ENCODE results near the gene RNF213.
"Not testable (repeated sequence)": the region's sequence is repeated elsewhere in the genome, so short reads cannot be mapped to it uniquely, and the experiment has no call there.

RNF213 gene

GRCh38 chr17:80297996-80298560, 37.4 kb downstream of the RNF213 start:
- DNase-seq = no peak

DNA sequence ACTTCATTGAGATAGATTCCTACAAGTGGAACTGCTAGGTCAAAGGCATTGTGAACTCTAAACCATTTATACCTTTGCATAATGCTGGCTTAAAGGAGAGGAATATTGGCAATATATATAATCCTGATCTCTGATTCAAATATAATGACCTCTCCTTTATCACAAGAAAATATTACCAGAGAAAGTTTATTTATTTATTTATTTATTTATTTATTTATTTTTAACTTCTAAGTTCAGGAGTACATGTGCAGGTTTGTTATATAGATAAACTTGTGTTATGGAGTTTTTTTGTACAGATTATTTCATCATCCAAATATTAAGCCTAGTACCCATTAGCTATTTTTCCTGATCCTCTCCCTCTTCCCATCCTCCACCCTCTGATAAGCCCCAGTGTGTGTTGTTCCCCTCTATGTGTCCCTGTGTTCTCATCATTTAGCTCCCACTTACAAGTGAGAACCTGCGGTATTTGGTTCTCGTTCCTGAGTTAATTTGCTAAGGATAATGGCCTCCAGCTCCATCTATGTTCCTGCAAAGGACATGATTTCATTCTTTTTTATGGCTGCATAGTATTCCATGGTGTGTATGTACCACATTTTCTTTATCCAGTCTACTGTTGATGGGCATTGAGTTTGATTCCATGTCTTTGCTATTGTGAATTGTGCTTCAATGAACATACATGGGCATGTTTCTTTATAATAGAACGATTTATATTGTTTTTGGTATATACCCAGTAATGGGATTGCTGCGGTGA, 38.9 kb downstream of the RNF213 start:
- DNase-seq = not testable (repeated sequence)

DNA sequence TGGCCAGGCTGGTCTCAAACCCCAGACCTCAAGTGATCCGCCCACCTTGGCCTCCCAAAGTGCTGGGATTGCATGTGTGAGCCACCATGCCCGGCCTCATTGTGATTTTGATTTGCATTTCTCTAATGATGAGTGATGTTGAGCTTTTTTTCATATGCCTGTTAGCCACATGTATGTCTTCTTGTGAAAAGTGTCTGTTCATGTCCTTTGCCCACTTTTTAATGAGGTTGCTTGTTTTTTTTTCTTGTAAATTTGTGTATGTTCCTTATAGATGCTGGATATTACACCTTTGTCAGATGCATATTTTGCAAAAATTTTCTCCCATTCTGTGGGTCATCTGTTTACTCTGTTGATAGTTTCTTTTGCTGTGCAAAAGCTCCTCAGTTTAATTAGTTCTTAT, 40.1 kb downstream of the RNF213 start:
- DNase-seq = not testable (repeated sequence)

DNA sequence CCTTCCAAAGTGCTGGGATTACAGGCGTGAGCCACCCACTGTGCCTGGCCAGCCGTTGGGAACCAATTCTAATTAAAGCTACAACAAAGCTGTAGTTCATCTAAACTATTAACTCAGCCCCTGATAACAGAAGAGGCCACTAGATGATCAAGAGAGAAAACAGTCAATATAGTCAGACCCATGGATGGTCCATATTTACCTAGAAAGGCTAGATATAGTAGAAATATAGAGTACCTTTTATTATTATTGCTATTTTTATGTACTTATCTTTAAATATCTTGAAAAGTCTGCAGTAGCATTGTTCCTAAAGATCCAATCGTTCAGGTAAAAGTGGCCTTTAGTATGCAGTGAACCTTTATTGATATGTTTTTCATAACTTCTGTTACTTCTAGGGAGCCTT, 43.2 kb downstream of the RNF213 start:
- no peak for DNase-seq

- DNase-seq = no peak
These were observed 47.5 kb downstream of the RNF213 start for GRCh38 chr17:80307994-80308691.

- DNase-seq = no peak
These were observed 48.3 kb downstream of the RNF213 start for GRCh38 chr17:80308692-80309517.

DNA sequence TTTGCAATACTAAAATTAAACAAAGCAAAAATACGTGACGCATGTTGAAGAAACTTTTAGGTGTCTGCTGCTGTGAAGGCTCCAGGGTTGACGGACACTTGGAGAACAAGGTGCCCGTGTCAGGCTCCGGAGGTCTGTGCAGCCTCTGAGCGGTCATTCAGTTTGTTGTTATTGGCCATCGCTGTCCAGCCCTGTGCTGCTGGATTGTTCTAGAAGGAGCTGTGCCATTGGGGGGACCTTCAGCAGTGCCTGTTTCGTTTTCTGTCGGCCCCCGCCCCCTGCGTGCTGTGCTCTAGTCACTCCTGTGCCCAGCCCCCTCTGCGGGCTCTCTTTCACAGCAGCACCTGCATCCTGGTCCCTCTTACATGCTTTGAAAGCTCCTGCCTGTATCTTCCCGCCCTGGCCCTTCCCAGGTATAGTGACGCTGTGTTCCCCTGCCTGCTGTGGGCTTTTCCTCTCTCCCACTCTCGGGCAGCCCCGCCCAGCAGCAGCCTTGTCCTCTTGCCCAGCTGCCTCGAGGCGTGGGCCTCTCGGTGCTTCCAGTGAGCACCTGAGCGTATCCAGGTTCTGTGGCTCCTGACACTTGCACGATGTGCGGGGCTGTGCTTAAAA, 50.7 kb downstream of the RNF213 start:
- DNase-seq = no peak

GRCh38 chr17:80312621-80313135, 52.0 kb downstream of the RNF213 start:
- no peak for DNase-seq

DNA sequence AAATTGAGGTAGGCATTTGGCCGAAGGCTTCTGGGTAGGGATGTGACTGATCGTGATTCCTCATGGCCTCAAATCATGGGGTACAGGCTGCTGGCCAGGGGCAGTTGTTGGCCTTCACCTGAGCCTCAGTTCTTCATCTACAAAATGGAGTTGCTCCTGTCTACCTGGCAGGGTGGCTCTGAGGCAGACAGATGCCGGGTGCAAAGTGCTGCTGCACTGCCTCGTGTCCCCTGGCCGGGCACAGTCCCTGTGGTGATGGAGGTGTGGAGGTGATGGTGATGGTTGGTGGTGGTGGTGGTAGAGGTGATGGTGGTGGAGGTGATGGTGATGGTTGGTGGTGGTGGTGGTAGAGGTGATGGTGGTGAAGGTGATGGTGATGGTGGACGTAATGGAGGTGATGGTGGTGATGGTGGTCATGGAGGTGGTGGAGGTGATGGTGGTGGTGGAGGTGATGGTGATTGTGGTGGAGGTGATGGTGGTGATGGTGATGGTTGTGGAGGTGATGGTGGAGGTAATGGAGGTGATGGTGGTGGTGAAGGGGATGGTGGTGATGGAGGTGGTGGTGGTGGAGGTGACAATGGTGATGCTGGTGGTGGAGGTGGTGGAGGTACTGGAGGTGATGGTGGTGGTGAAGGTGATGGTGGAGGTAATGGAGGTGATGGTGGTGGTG, 52.6 kb downstream of the RNF213 start:
- DNase-seq = no peak

DNA sequence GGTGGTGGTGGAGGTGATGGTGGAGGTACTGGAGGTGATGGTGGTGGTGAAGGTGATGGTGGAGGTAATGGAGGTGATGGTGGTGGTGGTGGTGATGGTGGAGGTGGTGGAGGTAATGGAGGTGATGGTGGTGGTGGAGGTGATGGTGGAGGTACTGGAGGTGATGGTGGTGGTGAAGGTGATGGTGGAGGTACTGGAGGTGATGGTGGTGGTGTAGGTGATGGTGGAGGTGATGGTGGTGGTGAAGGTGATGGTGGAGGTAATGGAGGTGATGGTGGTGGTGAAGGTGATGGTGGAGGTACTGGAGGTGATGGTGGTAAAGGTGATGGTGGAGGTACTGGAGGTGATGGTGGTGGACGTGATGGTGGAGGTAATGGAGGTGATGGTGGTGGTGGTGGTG, 53.3 kb downstream of the RNF213 start:
- DNase-seq = not testable (repeated sequence)

GRCh38 chr17:80315517-80316182, 55.0 kb downstream of the RNF213 start:
- DNase-seq = no peak

GRCh38 chr17:80316431-80316830, 55.8 kb downstream of the RNF213 start:
- DNase-seq = no peak

GRCh38 chr17:80316927-80317705, 56.5 kb downstream of the RNF213 start:
- DNase-seq = no peak

- no peak for DNase-seq
These were observed 57.0 kb downstream of the RNF213 start for GRCh38 chr17:80317706-80317980.

- DNase-seq = no peak
These were observed 57.5 kb downstream of the RNF213 start for GRCh38 chr17:80318166-80318565.

- no peak for DNase-seq
These were observed 58.8 kb downstream of the RNF213 start for GRCh38 chr17:80319262-80319998.

DNA sequence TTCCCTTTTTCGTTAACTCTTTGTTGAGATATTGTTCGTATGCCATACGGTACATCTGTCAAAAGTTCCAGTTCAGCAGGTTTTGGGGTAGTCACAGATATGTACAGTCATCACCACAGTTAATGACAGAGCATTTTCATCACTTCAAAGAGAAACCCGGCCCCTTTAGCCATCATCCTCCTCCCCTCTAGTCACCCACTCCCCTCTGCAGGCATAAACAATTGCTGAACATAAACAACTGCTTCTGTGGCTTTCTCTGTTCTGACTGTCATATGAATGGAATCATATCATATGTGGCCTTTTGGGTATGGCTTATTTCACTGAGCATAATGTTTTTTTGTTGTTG, 59.3 kb downstream of the RNF213 start:
- DNase-seq = no peak

- no peak for DNase-seq
These were observed 59.8 kb downstream of the RNF213 start for GRCh38 chr17:80320496-80320895.

GRCh38 chr17:80322864-80323263, 62.2 kb downstream of the RNF213 start:
- DNase-seq = no peak

GRCh38 chr17:80323982-80324381, 63.3 kb downstream of the RNF213 start:
- no peak for DNase-seq

Data from activated CD4-positive, alpha-beta T cell treated with anti-CD3 and anti-CD28 coated beads, Interleukin-2, Interleukin-6, amounts not matched to agents 100 ng/mL and 50 ng/mL, durations not matched to agents 16 hours and 8 hours (primary cell).